Measurements from ENCODE around the gene BMPR1B. TPM values are rescaled to one million over a fixed set of nuclear protein-coding genes. Genes with fewer than 3 reads are reported as not detected.

Gene BMPR1B
- total RNA-seq, 1 experiment from 2014 or later, result not detected

- BruUV-seq (replicated peaks), result no TSS peak
- POLR2A ChIA-PET, result no interaction called here
Observed at GRCh38 chr4:95000076-95000648, 242.4 kb downstream of the BMPR1B start.

More at GRCh38 chr4:95000076-95000648, 242.4 kb downstream of the BMPR1B start:
- no peak overlapping the region for H2AFZ ChIP-seq (ENCODE audit: low read depth, low read length, poor library complexity, severe bottlenecking)
- no peak overlapping the region for H3K9ac ChIP-seq (ENCODE audit: low read length)
- H3K36me3 ChIP-seq (ENCODE audit: control insufficient read depth in 1 of 2, insufficient read depth in 2 of 2, low read length in 2 of 2), result no peaks in the 10 kb centered on the region
- no peaks in the 10 kb centered on the region for H3K27me3 ChIP-seq (ENCODE audit: insufficient read depth, low read length)
- no peak overlapping the region for H3K27ac ChIP-seq (ENCODE audit: low read depth, low read length)
- no peak overlapping the region for H3K4me2 ChIP-seq (ENCODE audit: low read length)
- TF ChIP-seq EZH2 (IDR thresholded peaks at IDR 0.05), result no peak
- no peak for TF ChIP-seq POLR2A (IDR thresholded peaks at IDR 0.05; ENCODE audit: borderline replicate concordance, extremely low read depth, insufficient read depth, insufficient read length)
- no peak for TF ChIP-seq ATF3 (IDR thresholded peaks at IDR 0.05)
- TF ChIP-seq ZFX (IDR thresholded peaks at IDR 0.05), result no peak
- no peak for TF ChIP-seq POLR2AphosphoS5 (IDR thresholded peaks at IDR 0.05; ENCODE audit: low read depth, low read length)
- no peak for TF ChIP-seq REST (IDR thresholded peaks at IDR 0.05; ENCODE audit: low read depth)
- no peak for TF ChIP-seq FOSL1 (IDR thresholded peaks at IDR 0.05; ENCODE audit: low read depth)
- no peak for TF ChIP-seq JUND (IDR thresholded peaks at IDR 0.05)
- TF ChIP-seq EGR1 (IDR thresholded peaks at IDR 0.05; ENCODE audit: low read depth), result no peak
- TF ChIP-seq SP1 (IDR thresholded peaks at IDR 0.05; ENCODE audit: low read depth), result no peak
- no peak for TF ChIP-seq SRF (IDR thresholded peaks at IDR 0.05; ENCODE audit: low read depth)
- TF ChIP-seq ZNF274 (IDR thresholded peaks at IDR 0.05; ENCODE audit: low read depth, low read length), result no peak
- no peak for TF ChIP-seq CTCF (IDR thresholded peaks at IDR 0.05 in 2 of 3, conservative IDR thresholded peaks at IDR 0.05 in 1 of 3; ENCODE audit: borderline replicate concordance in 1 of 3, insufficient read depth in 1 of 3, low read depth in 2 of 3, low read length in 2 of 3)
- no peak for TF ChIP-seq CBX3 (IDR thresholded peaks at IDR 0.05; ENCODE audit: low read depth)
- no peaks in the 10 kb centered on the region for H3K4me1 ChIP-seq (ENCODE audit: control insufficient read depth in 1 of 2, insufficient read depth in 2 of 2, low read length in 2 of 2)
- no peaks in the 10 kb centered on the region for H3K9me3 ChIP-seq (ENCODE audit: control insufficient read depth in 1 of 2, insufficient read depth in 1 of 2, low read depth in 1 of 2, low read length in 2 of 2)
- H3K4me3 ChIP-seq (replicated peaks in 1 of 2; ENCODE audit: low read depth in 1 of 2, low read length in 2 of 2), result no peak overlapping the region
- ChIA-PET RAD21 (ENCODE audit: low non-redundant PET in 1 of 2, low total read pairs in 2 of 2, uncharacterized antibody in 2 of 2, unreplicated experiment in 2 of 2) (no interaction called here), CTCF (no interaction called here)
- no peaks in the 10 kb centered on the region for H3K79me2 ChIP-seq (ENCODE audit: insufficient read depth, low read length)
- intact Hi-C loops (cut with micrococcal nuclease), result no loop called here
- no peaks in the 10 kb centered on the region for H3K9me2 ChIP-seq (ENCODE audit: insufficient read depth)
- H4K20me1 ChIP-seq (ENCODE audit: insufficient read depth), result no peaks in the 10 kb centered on the region
- ATAC-seq (no peak), DNase-seq (ENCODE audit: low read depth, low spot score) (no peak)

Data from HCT116 (cell line).